ENCODE measurements around the gene ABCC4.

ABCC4 gene

DNA sequence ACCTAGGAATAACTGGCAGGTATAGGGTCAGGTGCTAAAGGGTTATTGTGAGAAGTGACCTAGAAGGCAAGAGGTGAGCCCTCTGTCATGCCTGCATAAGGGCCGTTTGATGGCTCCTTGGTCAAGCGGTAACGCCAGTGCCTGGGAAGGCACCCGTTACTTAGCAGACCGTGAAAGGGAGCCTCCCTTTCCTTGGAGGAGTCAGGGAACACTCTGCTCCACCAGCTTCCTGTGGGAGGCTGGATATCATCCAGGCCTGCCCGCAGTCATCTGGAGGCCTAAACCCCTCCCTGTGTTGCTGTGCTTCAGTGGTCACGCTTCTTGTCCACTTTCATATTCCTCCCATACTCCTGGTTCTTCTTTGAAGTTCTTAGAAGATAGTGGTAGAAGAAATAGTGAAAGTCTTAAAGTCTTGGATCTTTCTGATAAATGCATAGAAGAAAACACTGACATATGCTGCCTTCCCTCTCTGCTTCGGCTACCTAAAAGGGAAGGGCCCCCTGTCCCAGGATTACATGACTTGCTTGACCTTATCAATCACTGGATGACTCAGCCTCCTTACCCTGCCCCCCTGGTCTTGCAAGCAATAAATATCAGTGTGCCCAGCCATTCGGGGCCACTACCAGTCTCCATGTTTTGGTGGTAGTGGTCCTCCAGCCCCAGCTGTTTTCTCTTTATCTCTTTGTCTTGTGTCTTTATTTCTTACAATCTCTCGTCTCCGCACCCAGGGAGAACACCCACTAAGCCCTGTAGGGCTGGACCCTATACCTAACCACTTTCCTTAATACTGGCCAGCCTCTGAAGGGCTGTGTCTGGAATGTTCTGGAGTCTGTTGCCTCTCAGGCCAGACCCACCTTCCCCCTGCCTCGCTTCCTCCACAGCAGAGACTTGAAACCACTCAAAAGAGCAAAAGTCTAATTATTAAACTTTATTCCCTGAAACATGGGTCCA, 16.1 kb upstream of the ABCC4 start:
- no peak for DNase-seq (ENCODE audit: low read depth)
- no peak overlapping the region for H3K4me3 ChIP-seq (ENCODE audit: low read depth, low read length)
- TF ChIP-seq, protein P1, sequence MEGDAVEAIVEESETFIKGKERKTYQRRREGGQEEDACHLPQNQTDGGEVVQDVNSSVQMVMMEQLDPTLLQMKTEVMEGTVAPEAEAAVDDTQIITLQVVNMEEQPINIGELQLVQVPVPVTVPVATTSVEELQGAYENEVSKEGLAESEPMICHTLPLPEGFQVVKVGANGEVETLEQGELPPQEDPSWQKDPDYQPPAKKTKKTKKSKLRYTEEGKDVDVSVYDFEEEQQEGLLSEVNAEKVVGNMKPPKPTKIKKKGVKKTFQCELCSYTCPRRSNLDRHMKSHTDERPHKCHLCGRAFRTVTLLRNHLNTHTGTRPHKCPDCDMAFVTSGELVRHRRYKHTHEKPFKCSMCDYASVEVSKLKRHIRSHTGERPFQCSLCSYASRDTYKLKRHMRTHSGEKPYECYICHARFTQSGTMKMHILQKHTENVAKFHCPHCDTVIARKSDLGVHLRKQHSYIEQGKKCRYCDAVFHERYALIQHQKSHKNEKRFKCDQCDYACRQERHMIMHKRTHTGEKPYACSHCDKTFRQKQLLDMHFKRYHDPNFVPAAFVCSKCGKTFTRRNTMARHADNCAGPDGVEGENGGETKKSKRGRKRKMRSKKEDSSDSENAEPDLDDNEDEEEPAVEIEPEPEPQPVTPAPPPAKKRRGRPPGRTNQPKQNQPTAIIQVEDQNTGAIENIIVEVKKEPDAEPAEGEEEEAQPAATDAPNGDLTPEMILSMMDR (IDR thresholded peaks at IDR 0.05; ENCODE audit: control insufficient read depth, extremely low read depth, insufficient read depth) = no peak

- DNase-seq (ENCODE audit: low read depth) = no peak
- H3K4me3 ChIP-seq (ENCODE audit: low read depth, low read length) = no peak overlapping the region
- TF ChIP-seq, protein P1 (IDR thresholded peaks at IDR 0.05; ENCODE audit: control insufficient read depth, extremely low read depth, insufficient read depth) = no peak
Observed at GRCh38 chr13:95315752-95316151, 14.5 kb upstream of the ABCC4 start.

- H3K4me3 ChIP-seq (ENCODE audit: low read depth, low read length) = no peak overlapping the region
- TF ChIP-seq, protein P1 (IDR thresholded peaks at IDR 0.05; ENCODE audit: control insufficient read depth, extremely low read depth, insufficient read depth) = no peak
- DNase-seq (ENCODE audit: low read depth) = no peak
Observed at GRCh38 chr13:95307507-95307906, 6.3 kb upstream of the ABCC4 start.

GRCh38 chr13:95304453-95304852, 3.2 kb upstream of the ABCC4 start:
- DNase-seq (ENCODE audit: low read depth) = no peak
- TF ChIP-seq, protein P1 (IDR thresholded peaks at IDR 0.05; ENCODE audit: control insufficient read depth, extremely low read depth, insufficient read depth) = no peak

GRCh38 chr13:95301968-95302393, 730 bp upstream of the ABCC4 start:
- TF ChIP-seq, protein P1 (IDR thresholded peaks at IDR 0.05; ENCODE audit: control insufficient read depth, extremely low read depth, insufficient read depth) = no peak
- DNase-seq (ENCODE audit: low read depth) = no peak
- peak overlapping the region; percentile 71 for H3K4me3 ChIP-seq (ENCODE audit: low read depth, low read length)

More at GRCh38 chr13:95304453-95304852, 3.2 kb upstream of the ABCC4 start:
- H3K4me3 ChIP-seq (ENCODE audit: low read depth, low read length) = no peak overlapping the region

- DNase-seq (ENCODE audit: low read depth) = no peak
- TF ChIP-seq, protein P1 (IDR thresholded peaks at IDR 0.05; ENCODE audit: control insufficient read depth, extremely low read depth, insufficient read depth) = 0 out of 2 replicates have a peak, but pooled peaks have one; percentile 10
- H3K4me3 ChIP-seq (ENCODE audit: low read depth, low read length) = peak overlapping the region; percentile 71
Observed at GRCh38 chr13:95300625-95301182, 547 bp downstream of the ABCC4 start.
